ENCODE measurements around the gene FLYWCH2.
"Not testable (repeated sequence)": the region's sequence is repeated elsewhere in the genome, so short reads cannot be mapped to it uniquely, and the experiment has no call there.

FLYWCH2 gene

DNA sequence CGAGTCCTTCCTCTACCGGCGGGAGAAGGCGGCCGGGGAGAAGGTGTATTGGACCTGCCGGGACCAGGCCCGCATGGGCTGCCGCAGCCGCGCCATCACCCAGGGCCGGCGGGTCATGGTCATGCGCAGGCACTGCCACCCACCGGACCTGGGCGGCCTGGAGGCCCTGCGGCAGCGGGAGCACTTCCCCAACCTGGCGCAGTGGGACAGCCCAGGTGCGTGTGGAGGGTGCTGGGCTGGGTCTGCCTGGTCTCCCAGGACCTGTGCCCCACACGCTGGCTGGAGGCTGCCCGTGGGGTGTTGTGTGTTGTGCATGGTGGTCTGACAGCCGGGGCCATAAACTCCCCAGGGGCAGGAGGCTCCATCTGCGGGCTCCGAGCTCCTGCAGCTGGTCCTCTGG lies 54.2 kb downstream of the FLYWCH2 start:
- DNase-seq = no peak

GRCh38 chr16:2938206-2938605 lies 55.2 kb downstream of the FLYWCH2 start:
- no peak for DNase-seq

DNA sequence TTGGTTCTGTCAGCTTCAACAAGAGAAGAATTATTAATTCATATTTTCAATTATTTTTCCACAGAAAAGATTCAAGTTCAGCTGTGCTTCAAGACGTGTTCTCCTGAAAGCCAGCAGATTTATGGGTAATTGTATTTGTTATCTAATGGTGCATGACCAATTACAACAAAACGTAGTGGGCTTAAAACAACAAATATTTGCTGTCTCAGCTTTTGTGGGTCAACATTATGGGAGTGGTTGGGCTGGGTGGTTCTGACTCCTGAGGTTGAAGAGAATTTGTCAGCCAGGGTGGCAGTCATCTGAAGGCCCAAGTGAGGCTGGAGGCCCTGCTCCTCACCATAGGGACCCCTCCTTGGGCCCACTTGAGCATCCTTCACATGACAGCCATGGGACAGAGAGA lies 57.0 kb downstream of the FLYWCH2 start:
- no peak for DNase-seq

- DNase-seq = no peak
Observed at GRCh38 chr16:2942045-2942444, 59.0 kb downstream of the FLYWCH2 start.

GRCh38 chr16:2943716-2944115 lies 60.7 kb downstream of the FLYWCH2 start:
- not testable (repeated sequence) for DNase-seq

DNA sequence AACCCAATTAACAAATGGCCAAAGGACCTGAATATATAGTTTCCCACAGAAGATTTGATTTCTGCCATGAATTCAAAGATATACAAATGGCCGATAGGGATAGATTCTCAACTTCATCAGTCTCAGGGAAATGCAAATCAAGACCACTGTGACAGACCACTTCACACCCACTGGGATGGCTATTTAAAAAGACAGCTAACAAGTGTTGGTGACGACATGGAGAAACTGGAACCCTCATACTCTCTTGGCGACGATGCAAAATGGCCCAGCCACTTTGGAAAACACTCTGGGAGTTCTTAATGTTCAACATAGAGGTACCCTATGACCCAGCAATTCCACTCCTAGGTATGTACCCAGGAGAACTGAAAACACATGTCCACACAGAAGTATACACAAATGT lies 63.6 kb downstream of the FLYWCH2 start:
- DNase-seq = no peak

Data from amygdala (tissue), 56 donors.